ENCODE measurements around the gene NEK6.

The NEK6 gene

GRCh38 chr9:124355941-124356744, 98.4 kb downstream of the NEK6 start:
- Histone ChIP-seq H3K4me3 (ENCODE audit: low read depth in 1 of 2, low read length in 2 of 2) (no peak overlapping the region), H3K36me3 (ENCODE audit: control insufficient read depth in 1 of 2, insufficient read depth in 2 of 2, low read length in 2 of 2) (peaks cover 36 to 51% of the 10 kb centered on the region in 2 donors)

GRCh38 chr9:124356745-124357390, 99.1 kb downstream of the NEK6 start:
- Histone ChIP-seq H3K27me3 (ENCODE audit: low read depth, low read length) (no peaks in the 10 kb centered on the region), H3K9me3 (ENCODE audit: control insufficient read depth in 1 of 2, low read length in 2 of 2) (no peaks in the 10 kb centered on the region), H3K4me1 (ENCODE audit: control insufficient read depth in 1 of 2, insufficient read depth in 2 of 2, low read length in 2 of 2) (peaks cover 0 to 3% of the 10 kb centered on the region in 2 donors), H3K4me3 (ENCODE audit: low read depth in 1 of 2, low read length in 2 of 2) (no peak overlapping the region), H3K36me3 (ENCODE audit: control insufficient read depth in 1 of 2, insufficient read depth in 2 of 2, low read length in 2 of 2) (peaks cover 29 to 44% of the 10 kb centered on the region in 2 donors), H3K27ac (ENCODE audit: low read length) (no peak overlapping the region)

More at GRCh38 chr9:124355941-124356744, 98.4 kb downstream of the NEK6 start:
- no peak overlapping the region for H3K27ac ChIP-seq (ENCODE audit: low read length)
- H3K27me3 ChIP-seq (ENCODE audit: low read depth, low read length): no peaks in the 10 kb centered on the region
- peaks cover 0 to under 1% of the 10 kb centered on the region in 2 donors for H3K4me1 ChIP-seq (ENCODE audit: control insufficient read depth in 1 of 2, insufficient read depth in 2 of 2, low read length in 2 of 2)
- no peaks in the 10 kb centered on the region for H3K9me3 ChIP-seq (ENCODE audit: control insufficient read depth in 1 of 2, low read length in 2 of 2)

GRCh38 chr9:124357721-124358361, 100.1 kb downstream of the NEK6 start:
- Histone ChIP-seq H3K27me3 (ENCODE audit: low read depth, low read length) (no peaks in the 10 kb centered on the region), H3K4me1 (ENCODE audit: control insufficient read depth in 1 of 2, insufficient read depth in 2 of 2, low read length in 2 of 2) (peaks cover 0 to 3% of the 10 kb centered on the region in 2 donors), H3K9me3 (ENCODE audit: control insufficient read depth in 1 of 2, low read length in 2 of 2) (no peaks in the 10 kb centered on the region), H3K36me3 (ENCODE audit: control insufficient read depth in 1 of 2, insufficient read depth in 2 of 2, low read length in 2 of 2) (peaks cover 21 to 37% of the 10 kb centered on the region in 2 donors), H3K27ac (ENCODE audit: low read length) (no peak overlapping the region), H3K4me3 (ENCODE audit: low read depth in 1 of 2, low read length in 2 of 2) (no peak overlapping the region)

GRCh38 chr9:124358631-124359030, 100.9 kb downstream of the NEK6 start:
- Histone ChIP-seq H3K36me3 (ENCODE audit: control insufficient read depth in 1 of 2, insufficient read depth in 2 of 2, low read length in 2 of 2) (peaks cover 13 to 29% of the 10 kb centered on the region in 2 donors), H3K27me3 (ENCODE audit: low read depth, low read length) (no peaks in the 10 kb centered on the region), H3K27ac (ENCODE audit: low read length) (no peak overlapping the region), H3K4me1 (ENCODE audit: control insufficient read depth in 1 of 2, insufficient read depth in 2 of 2, low read length in 2 of 2) (peaks cover 0 to 3% of the 10 kb centered on the region in 2 donors), H3K9me3 (ENCODE audit: control insufficient read depth in 1 of 2, low read length in 2 of 2) (no peaks in the 10 kb centered on the region), H3K4me3 (ENCODE audit: low read depth in 1 of 2, low read length in 2 of 2) (no peak overlapping the region)

GRCh38 chr9:124359426-124359825, 101.7 kb downstream of the NEK6 start:
- no peaks in the 10 kb centered on the region for H3K27me3 ChIP-seq (ENCODE audit: low read depth, low read length)
- peaks cover 13 to 24% of the 10 kb centered on the region in 2 donors for H3K36me3 ChIP-seq (ENCODE audit: control insufficient read depth in 1 of 2, insufficient read depth in 2 of 2, low read length in 2 of 2)
- no peak overlapping the region for H3K4me3 ChIP-seq (ENCODE audit: low read depth in 1 of 2, low read length in 2 of 2)
- peaks cover 0 to 3% of the 10 kb centered on the region in 2 donors for H3K4me1 ChIP-seq (ENCODE audit: control insufficient read depth in 1 of 2, insufficient read depth in 2 of 2, low read length in 2 of 2)
- H3K27ac ChIP-seq (ENCODE audit: low read length): no peak overlapping the region
- H3K9me3 ChIP-seq (ENCODE audit: control insufficient read depth in 1 of 2, low read length in 2 of 2): no peaks in the 10 kb centered on the region

GRCh38 chr9:124359855-124360678, 102.3 kb downstream of the NEK6 start:
- H3K36me3 ChIP-seq (ENCODE audit: control insufficient read depth in 1 of 2, insufficient read depth in 2 of 2, low read length in 2 of 2): peaks cover 13 to 17% of the 10 kb centered on the region in 2 donors
- H3K4me3 ChIP-seq (ENCODE audit: low read depth in 1 of 2, low read length in 2 of 2): no peak overlapping the region
- H3K4me1 ChIP-seq (ENCODE audit: control insufficient read depth in 1 of 2, insufficient read depth in 2 of 2, low read length in 2 of 2): peaks cover 0 to 3% of the 10 kb centered on the region in 2 donors
- H3K27ac ChIP-seq (ENCODE audit: low read length): no peak overlapping the region
- H3K9me3 ChIP-seq (ENCODE audit: control insufficient read depth in 1 of 2, low read length in 2 of 2): no peaks in the 10 kb centered on the region
- no peaks in the 10 kb centered on the region for H3K27me3 ChIP-seq (ENCODE audit: low read depth, low read length)

GRCh38 chr9:124361128-124361527, 103.4 kb downstream of the NEK6 start:
- Histone ChIP-seq H3K27me3 (ENCODE audit: low read depth, low read length) (no peaks in the 10 kb centered on the region), H3K9me3 (ENCODE audit: control insufficient read depth in 1 of 2, low read length in 2 of 2) (no peaks in the 10 kb centered on the region)

GRCh38 chr9:124363326-124364096, 105.8 kb downstream of the NEK6 start:
- no peaks in the 10 kb centered on the region for H3K9me3 ChIP-seq (ENCODE audit: control insufficient read depth in 1 of 2, low read length in 2 of 2)
- peaks cover 0 to 2% of the 10 kb centered on the region in 2 donors for H3K36me3 ChIP-seq (ENCODE audit: control insufficient read depth in 1 of 2, insufficient read depth in 2 of 2, low read length in 2 of 2)
- no peak overlapping the region for H3K4me3 ChIP-seq (ENCODE audit: low read depth in 1 of 2, low read length in 2 of 2)
- H3K4me1 ChIP-seq (ENCODE audit: control insufficient read depth in 1 of 2, insufficient read depth in 2 of 2, low read length in 2 of 2): peaks cover 0 to 3% of the 10 kb centered on the region in 2 donors
- H3K27me3 ChIP-seq (ENCODE audit: low read depth, low read length): no peaks in the 10 kb centered on the region
- no peak overlapping the region for H3K27ac ChIP-seq (ENCODE audit: low read length)

More at GRCh38 chr9:124361128-124361527, 103.4 kb downstream of the NEK6 start:
- Histone ChIP-seq H3K36me3 (ENCODE audit: control insufficient read depth in 1 of 2, insufficient read depth in 2 of 2, low read length in 2 of 2) (peaks cover 9 to 13% of the 10 kb centered on the region in 2 donors), H3K4me3 (ENCODE audit: low read depth in 1 of 2, low read length in 2 of 2) (no peak overlapping the region), H3K4me1 (ENCODE audit: control insufficient read depth in 1 of 2, insufficient read depth in 2 of 2, low read length in 2 of 2) (peaks cover 0 to 3% of the 10 kb centered on the region in 2 donors), H3K27ac (ENCODE audit: low read length) (no peak overlapping the region)

GRCh38 chr9:124364141-124364540, 106.4 kb downstream of the NEK6 start:
- no peaks in the 10 kb centered on the region for H3K27me3 ChIP-seq (ENCODE audit: low read depth, low read length)
- H3K27ac ChIP-seq (ENCODE audit: low read length): no peak overlapping the region
- no peaks in the 10 kb centered on the region for H3K9me3 ChIP-seq (ENCODE audit: control insufficient read depth in 1 of 2, low read length in 2 of 2)
- H3K4me3 ChIP-seq (ENCODE audit: low read depth in 1 of 2, low read length in 2 of 2): no peak overlapping the region
- H3K36me3 ChIP-seq (ENCODE audit: control insufficient read depth in 1 of 2, insufficient read depth in 2 of 2, low read length in 2 of 2): peaks cover 0 to 2% of the 10 kb centered on the region in 2 donors
- peaks cover 0 to 3% of the 10 kb centered on the region in 2 donors for H3K4me1 ChIP-seq (ENCODE audit: control insufficient read depth in 1 of 2, insufficient read depth in 2 of 2, low read length in 2 of 2)

- peaks cover 0 to 11% of the 10 kb centered on the region in 2 donors for H3K4me1 ChIP-seq (ENCODE audit: control insufficient read depth in 1 of 2, insufficient read depth in 2 of 2, low read length in 2 of 2)
- H3K27me3 ChIP-seq (ENCODE audit: low read depth, low read length): no peaks in the 10 kb centered on the region
- H3K36me3 ChIP-seq (ENCODE audit: control insufficient read depth in 1 of 2, insufficient read depth in 2 of 2, low read length in 2 of 2): peaks cover 0 to 2% of the 10 kb centered on the region in 2 donors
- no peak overlapping the region for H3K27ac ChIP-seq (ENCODE audit: low read length)
- H3K9me3 ChIP-seq (ENCODE audit: control insufficient read depth in 1 of 2, low read length in 2 of 2): no peaks in the 10 kb centered on the region
- no peak overlapping the region for H3K4me3 ChIP-seq (ENCODE audit: low read depth in 1 of 2, low read length in 2 of 2)
Observed at GRCh38 chr9:124365036-124365435, 107.3 kb downstream of the NEK6 start.
